ENCODE results near the gene LGI4. TPM values are rescaled to one million over a fixed set of nuclear protein-coding genes. Genes with fewer than 3 reads are reported as not detected.
A peak's percentile ranks its signal among the peaks of the same experiment; 100 is the strongest.

Gene LGI4
- total and polyA plus RNA-seq, 8 donors = 3.1 to 40.0 (median 13.4) TPM

DNA sequence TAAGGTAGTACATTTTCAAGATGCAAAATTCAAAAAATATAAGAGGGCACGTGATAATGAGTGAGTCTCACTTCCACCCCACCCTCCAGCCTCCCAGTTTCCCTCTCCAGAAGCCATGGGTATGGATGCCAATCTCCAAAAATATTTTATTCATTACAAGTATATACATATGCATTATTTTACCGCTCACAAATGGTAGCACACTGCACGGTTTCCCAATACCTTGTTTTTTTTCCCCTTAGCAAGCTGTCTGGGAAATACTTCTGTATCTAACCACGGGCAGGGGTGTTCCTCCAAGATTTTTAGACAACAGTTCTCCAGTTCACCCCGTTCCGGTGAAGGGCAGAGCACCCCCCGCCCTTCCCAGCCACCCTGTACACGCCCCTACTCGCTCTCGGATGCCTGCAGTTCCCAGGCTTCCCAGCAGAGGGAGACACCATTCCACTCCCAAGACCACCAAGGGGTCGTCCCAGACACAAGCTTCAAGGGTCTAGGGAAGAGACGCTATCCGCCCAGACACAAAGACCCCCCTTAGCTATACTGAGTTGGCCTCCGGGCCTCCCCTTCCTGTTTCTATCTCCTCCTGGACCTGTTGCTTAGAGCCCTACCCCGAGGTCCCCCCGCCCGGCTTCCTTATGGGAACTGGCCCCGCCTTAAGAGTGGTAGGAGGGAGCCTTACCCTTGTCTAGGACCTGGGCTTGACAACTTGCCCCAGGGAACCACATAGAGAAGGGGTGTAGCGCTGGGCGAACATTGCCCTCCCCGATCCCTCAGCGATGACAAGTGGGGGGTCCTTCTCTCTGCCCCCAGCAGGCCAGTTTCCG is 20.3 kb downstream of the LGI4 start:
- peak; percentile 80 to 94 for DNase-seq
- peaks cover 0 to 12% (median 0%) of the 10 kb centered on the region in 3 donors for H3K27me3 ChIP-seq
- no peak for TF ChIP-seq EP300 (IDR thresholded peaks at IDR 0.05)
- peak in 1 of 3 donors; percentile 12 for TF ChIP-seq POLR2AphosphoS5 (IDR thresholded peaks at IDR 0.05)
- TF ChIP-seq POLR2A (IDR thresholded peaks at IDR 0.05) = no peak
- TF ChIP-seq, protein P1, sequence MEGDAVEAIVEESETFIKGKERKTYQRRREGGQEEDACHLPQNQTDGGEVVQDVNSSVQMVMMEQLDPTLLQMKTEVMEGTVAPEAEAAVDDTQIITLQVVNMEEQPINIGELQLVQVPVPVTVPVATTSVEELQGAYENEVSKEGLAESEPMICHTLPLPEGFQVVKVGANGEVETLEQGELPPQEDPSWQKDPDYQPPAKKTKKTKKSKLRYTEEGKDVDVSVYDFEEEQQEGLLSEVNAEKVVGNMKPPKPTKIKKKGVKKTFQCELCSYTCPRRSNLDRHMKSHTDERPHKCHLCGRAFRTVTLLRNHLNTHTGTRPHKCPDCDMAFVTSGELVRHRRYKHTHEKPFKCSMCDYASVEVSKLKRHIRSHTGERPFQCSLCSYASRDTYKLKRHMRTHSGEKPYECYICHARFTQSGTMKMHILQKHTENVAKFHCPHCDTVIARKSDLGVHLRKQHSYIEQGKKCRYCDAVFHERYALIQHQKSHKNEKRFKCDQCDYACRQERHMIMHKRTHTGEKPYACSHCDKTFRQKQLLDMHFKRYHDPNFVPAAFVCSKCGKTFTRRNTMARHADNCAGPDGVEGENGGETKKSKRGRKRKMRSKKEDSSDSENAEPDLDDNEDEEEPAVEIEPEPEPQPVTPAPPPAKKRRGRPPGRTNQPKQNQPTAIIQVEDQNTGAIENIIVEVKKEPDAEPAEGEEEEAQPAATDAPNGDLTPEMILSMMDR (IDR thresholded peaks at IDR 0.05) = peak in 5 of 7 experiments; percentile 90 to 98 (median 97)
- no peaks in the 10 kb centered on the region for H3K9me3 ChIP-seq
- H3K27ac ChIP-seq = peak overlapping the region; percentile 87 to 95 (median 88)
- intact Hi-C loops (cut with DNase I; ENCODE audit: low total_unique reads) = no loop called here
- peak overlapping the region; percentile 42 to 59 (median 50) for H3K4me3 ChIP-seq
- H3K36me3 ChIP-seq = no peaks in the 10 kb centered on the region
- 4 to 8% (median 5%) methylated on average over 19 to 23 of the region's 23 CpGs for WGBS, 5 donors
- peaks cover 12 to 37% (median 18%) of the 10 kb centered on the region in 4 donors for H3K4me1 ChIP-seq

- Histone ChIP-seq H3K4me1 (peaks cover 10 to 36% (median 14%) of the 10 kb centered on the region in 4 donors), H3K27me3 (peaks cover 0 to 15% (median 0%) of the 10 kb centered on the region in 3 donors), H3K36me3 (no peaks in the 10 kb centered on the region), H3K27ac (peak overlapping the region; percentile 1 to 92 (median 57)), H3K9me3 (no peaks in the 10 kb centered on the region), H3K4me3 (no peak overlapping the region)
- intact Hi-C loops (cut with DNase I; ENCODE audit: low total_unique reads) = no loop called here
- no peak for TF ChIP-seq POLR2AphosphoS5 (IDR thresholded peaks at IDR 0.05)
- TF ChIP-seq, protein P1 (IDR thresholded peaks at IDR 0.05) = no peak
- TF ChIP-seq POLR2A (IDR thresholded peaks at IDR 0.05) = no peak
- peak in 1 of 2 donors; percentile 71 for DNase-seq
- WGBS, 5 donors = 59 to 73% (median 72%) methylated on average over 11 to 15 of the region's 15 CpGs
Observed at GRCh38 chr19:35112995-35113688, 21.7 kb downstream of the LGI4 start.

DNA sequence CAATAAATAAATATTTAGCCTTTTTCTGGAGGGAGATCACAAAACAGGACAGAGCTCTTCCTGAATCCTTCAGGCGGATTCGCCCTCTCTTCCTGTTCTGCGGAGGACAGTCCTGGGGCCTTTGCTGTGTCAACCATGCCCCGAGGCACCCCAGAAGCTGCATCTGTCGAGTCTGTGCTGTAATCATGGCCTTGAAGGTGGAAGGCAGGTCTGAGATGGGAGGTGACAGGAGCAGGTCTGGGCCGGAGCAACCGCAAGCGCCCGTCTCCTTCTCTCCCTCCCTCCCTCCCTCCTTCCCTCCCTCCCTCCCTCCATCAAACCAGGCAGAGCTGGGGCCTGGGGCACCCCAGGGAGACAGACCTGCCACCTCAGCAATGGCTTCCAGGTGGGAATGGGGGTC is 23.9 kb downstream of the LGI4 start:
- Histone ChIP-seq H3K27ac (no peak overlapping the region), H3K27me3 (peaks cover 0 to 15% (median 0%) of the 10 kb centered on the region in 3 donors), H3K36me3 (no peaks in the 10 kb centered on the region), H3K4me1 (peaks cover 12 to 43% (median 19%) of the 10 kb centered on the region in 4 donors), H3K9me3 (no peaks in the 10 kb centered on the region), H3K4me3 (no peak overlapping the region)
- intact Hi-C loops (cut with DNase I; ENCODE audit: low total_unique reads) = no loop called here
- no peak for TF ChIP-seq POLR2AphosphoS5 (IDR thresholded peaks at IDR 0.05)
- TF ChIP-seq, protein P1 (IDR thresholded peaks at IDR 0.05) = no peak
- TF ChIP-seq POLR2A (IDR thresholded peaks at IDR 0.05) = no peak
- no peak for DNase-seq
- 46 to 68% (median 63%) methylated on average over 9 of the region's 9 CpGs for WGBS, 5 donors

DNA sequence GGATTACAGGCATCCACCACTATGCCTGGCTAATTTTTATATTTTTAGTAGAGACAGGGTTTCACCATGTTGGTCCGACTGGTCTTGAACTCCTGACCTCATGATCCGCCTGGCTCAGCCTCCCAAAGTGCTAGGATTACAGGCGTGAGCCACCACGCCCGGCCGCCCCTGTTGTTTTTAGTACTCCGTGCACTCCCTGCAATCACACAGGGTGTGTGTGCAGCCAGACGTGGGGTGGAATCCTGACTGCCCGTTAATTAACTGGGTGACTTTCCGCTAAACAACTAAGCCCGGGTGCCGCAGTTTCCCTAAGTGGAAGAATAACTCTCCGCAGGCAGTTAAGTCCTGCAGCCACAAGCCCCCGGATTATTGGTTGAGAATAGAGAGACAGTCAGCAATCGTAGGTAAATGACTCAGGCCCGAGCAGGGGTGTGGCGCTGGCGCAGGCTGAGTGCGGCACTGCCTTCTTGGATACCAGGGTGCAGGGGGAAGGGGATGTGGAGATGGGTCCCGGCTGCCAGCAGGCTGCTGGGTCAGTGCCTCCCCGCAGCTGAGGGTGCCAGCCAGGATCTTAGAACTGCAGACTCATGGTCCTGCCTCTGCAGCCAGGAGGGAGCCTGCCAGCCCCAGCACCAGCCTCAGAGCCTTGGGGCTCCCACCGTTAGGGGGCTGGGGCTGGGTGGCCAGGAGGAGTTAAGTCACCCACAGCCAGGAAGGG is 25.3 kb downstream of the LGI4 start:
- no peaks in the 10 kb centered on the region for H3K36me3 ChIP-seq
- peaks cover 3 to 33% (median 14%) of the 10 kb centered on the region in 4 donors for H3K4me1 ChIP-seq
- no peaks in the 10 kb centered on the region for H3K9me3 ChIP-seq
- H3K27ac ChIP-seq = peak overlapping the region; percentile 11 to 49 (median 29)
- 36 to 59% (median 43%) methylated on average over 22 of the region's 22 CpGs for whole genome bisulfite sequencing, 5 donors
- intact Hi-C loops (cut with DNase I; ENCODE audit: low total_unique reads) = no loop called here
- H3K4me3 ChIP-seq = no peak overlapping the region
- H3K27me3 ChIP-seq = peaks cover 0 to 15% (median 0%) of the 10 kb centered on the region in 3 donors
- DNase-seq = peak; percentile 58 to 61
- TF ChIP-seq EP300 (IDR thresholded peaks at IDR 0.05) = no peak
- no peak for TF ChIP-seq POLR2A (IDR thresholded peaks at IDR 0.05)
- TF ChIP-seq, protein P1 (IDR thresholded peaks at IDR 0.05) = no peak
- no peak for TF ChIP-seq POLR2AphosphoS5 (IDR thresholded peaks at IDR 0.05)
